C4-2B (cell line): Measurements from ENCODE around the gene CTXND1.

Source experiments
- CTCF ChIP-seq: fragments of 450-650 bp; conservative IDR thresholded peaks from 2 replicates; pipeline ENCODE4 v1.5.1; 2017; ENCODE audit warnings: mild to moderate bottlenecking
- ZFX ChIP-seq: fragments of 450-650 bp; IDR thresholded peaks from 2 replicates; pipeline ENCODE4 v1.6.1; 2017

GRCh38 chr15:80202641-80203360 lies 49.2 kb downstream of the CTXND1 start:
- TF ChIP-seq CTCF (no peak), ZFX (no peak)
